Peyer's patch (tissue), 4 donors: ENCODE results near the gene KRTAP5-2.

Source experiments
- POLR2A ChIP-seq, 2 donors: fragments of 450-650 bp; IDR thresholded peaks; one replicate each; pipeline ENCODE4 v1.5.1; 2017; ENCODE audit warnings: antibody characterized with exemption in 2 of 2, mild to moderate bottlenecking in 2 of 2, moderate library complexity in 2 of 2
- TF ChIP-seq, protein P1 (sequence below), 6 experiments: fragments of 450-650 bp in 4 of 6; fragments of 200-600 bp in 2 of 6; sonication (generic) in 1 of 6; IDR thresholded peaks; one replicate each; pipeline ENCODE4 v1.5.1; 2017 to 2019; ENCODE audit warnings: antibody characterized with exemption in 6 of 6, mild to moderate bottlenecking in 3 of 6, moderate library complexity in 1 of 6

DNA sequence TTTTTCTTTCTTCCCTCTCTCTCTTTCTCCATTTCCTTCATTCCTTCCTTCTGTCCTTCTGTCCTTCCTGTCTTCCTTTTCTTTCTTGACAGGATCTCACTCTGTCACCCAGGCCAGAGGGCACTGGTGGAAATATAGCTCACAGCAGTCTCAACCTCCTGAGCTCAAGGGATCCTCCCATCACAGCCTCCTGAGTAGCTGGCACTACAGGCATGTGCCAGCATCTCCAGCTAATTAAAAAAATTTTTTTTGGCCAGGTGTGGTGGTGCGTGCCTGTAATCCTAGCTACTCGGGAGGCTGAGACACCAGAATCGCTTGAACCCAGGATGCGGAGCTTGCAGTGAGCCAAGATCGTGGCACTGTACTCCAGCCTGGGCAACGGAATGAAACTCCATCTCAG, 21.3 kb downstream of the KRTAP5-2 start:
- TF ChIP-seq, protein P1, sequence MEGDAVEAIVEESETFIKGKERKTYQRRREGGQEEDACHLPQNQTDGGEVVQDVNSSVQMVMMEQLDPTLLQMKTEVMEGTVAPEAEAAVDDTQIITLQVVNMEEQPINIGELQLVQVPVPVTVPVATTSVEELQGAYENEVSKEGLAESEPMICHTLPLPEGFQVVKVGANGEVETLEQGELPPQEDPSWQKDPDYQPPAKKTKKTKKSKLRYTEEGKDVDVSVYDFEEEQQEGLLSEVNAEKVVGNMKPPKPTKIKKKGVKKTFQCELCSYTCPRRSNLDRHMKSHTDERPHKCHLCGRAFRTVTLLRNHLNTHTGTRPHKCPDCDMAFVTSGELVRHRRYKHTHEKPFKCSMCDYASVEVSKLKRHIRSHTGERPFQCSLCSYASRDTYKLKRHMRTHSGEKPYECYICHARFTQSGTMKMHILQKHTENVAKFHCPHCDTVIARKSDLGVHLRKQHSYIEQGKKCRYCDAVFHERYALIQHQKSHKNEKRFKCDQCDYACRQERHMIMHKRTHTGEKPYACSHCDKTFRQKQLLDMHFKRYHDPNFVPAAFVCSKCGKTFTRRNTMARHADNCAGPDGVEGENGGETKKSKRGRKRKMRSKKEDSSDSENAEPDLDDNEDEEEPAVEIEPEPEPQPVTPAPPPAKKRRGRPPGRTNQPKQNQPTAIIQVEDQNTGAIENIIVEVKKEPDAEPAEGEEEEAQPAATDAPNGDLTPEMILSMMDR (IDR thresholded peaks at IDR 0.05), result no peak
- no peak for TF ChIP-seq POLR2A (IDR thresholded peaks at IDR 0.05)
